ENCODE measurements around the gene PLXNA4.

DNA sequence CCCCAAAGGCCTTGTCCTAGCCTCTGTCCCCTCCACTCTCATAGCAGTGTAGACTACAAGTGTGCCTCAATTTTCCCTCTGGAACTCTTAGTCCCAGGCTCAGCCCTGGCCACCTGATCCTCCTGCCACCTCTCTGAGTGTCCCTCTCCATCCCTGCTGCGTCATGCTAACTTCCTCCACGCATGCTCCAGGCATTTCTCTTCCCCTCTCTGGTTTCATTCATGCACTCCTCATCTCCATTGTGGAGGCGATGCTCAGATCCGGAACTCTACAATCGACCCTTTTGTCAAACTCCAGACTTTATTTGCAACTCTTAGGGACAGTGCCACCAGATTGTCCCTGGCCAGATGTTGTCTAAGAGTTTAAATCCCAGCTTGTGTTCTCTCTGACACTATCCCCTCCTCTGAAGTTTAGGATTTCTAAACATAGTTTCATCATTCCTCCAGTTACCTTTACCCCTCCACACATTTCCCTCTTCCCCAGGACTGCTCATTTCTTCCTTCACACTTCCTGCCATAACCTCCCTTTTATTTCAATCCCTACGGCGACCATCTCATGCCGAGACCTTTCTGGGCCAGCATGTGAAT lies 492.6 kb downstream of the PLXNA4 start:
- TF ChIP-seq ARNT (IDR thresholded peaks at IDR 0.05) (no peak), MEIS2 (IDR thresholded peaks at IDR 0.05; ENCODE audit: partially characterized antibody) (no peak), TAF9B (IDR thresholded peaks at IDR 0.05; ENCODE audit: partially characterized antibody) (no peak), CHD1 (IDR thresholded peaks at IDR 0.05; ENCODE audit: low read length) (no peak), RBM22 (IDR thresholded peaks at IDR 0.05; ENCODE audit: low read depth, low read length, poor library complexity, severe bottlenecking) (no peak), SOX6 (IDR thresholded peaks at IDR 0.05) (no peak), HCFC1 (IDR thresholded peaks at IDR 0.05; ENCODE audit: low read depth, low read length) (no peak), BMI1 (IDR thresholded peaks at IDR 0.05; ENCODE audit: low read length) (no peak), RAD51 (IDR thresholded peaks at IDR 0.05; ENCODE audit: borderline replicate concordance, low read depth) (no peak), DIDO1 (tag; IDR thresholded peaks at IDR 0.05; ENCODE audit: low read depth) (no peak; the same call in 1 of the 2 replicates)
- TF ChIP-seq, protein P1, sequence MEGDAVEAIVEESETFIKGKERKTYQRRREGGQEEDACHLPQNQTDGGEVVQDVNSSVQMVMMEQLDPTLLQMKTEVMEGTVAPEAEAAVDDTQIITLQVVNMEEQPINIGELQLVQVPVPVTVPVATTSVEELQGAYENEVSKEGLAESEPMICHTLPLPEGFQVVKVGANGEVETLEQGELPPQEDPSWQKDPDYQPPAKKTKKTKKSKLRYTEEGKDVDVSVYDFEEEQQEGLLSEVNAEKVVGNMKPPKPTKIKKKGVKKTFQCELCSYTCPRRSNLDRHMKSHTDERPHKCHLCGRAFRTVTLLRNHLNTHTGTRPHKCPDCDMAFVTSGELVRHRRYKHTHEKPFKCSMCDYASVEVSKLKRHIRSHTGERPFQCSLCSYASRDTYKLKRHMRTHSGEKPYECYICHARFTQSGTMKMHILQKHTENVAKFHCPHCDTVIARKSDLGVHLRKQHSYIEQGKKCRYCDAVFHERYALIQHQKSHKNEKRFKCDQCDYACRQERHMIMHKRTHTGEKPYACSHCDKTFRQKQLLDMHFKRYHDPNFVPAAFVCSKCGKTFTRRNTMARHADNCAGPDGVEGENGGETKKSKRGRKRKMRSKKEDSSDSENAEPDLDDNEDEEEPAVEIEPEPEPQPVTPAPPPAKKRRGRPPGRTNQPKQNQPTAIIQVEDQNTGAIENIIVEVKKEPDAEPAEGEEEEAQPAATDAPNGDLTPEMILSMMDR (IDR thresholded peaks at IDR 0.05 in 2 of 3, conservative IDR thresholded peaks at IDR 0.05 in 1 of 3; ENCODE audit: insufficient read depth in 2 of 3, low read depth in 1 of 3, low read length in 3 of 3) = no peak
- TF ChIP-seq, protein P2, sequence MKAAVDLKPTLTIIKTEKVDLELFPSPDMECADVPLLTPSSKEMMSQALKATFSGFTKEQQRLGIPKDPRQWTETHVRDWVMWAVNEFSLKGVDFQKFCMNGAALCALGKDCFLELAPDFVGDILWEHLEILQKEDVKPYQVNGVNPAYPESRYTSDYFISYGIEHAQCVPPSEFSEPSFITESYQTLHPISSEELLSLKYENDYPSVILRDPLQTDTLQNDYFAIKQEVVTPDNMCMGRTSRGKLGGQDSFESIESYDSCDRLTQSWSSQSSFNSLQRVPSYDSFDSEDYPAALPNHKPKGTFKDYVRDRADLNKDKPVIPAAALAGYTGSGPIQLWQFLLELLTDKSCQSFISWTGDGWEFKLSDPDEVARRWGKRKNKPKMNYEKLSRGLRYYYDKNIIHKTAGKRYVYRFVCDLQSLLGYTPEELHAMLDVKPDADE (conservative IDR thresholded peaks at IDR 0.05; ENCODE audit: control insufficient read depth, low read depth, low read length) = no peak
